Stimulated activated CD8-positive, alpha-beta memory T cell treated with anti-CD3 and anti-CD28 coated beads, Interleukin-2, amount 100 ng/mL, for 48 hours (primary cell): ENCODE results near the gene CDC5L.
"Not testable (repeated sequence)": the region's sequence is repeated elsewhere in the genome, so short reads cannot be mapped to it uniquely, and the experiment has no call there.

ENCODE experiments used
- DNase-seq, 2 donors: peaks; one replicate each; pipeline ENCODE4 v3.0.0-alpha.2; 2020; ENCODE audit warnings: low read depth in 2 of 2

The CDC5L gene

DNA sequence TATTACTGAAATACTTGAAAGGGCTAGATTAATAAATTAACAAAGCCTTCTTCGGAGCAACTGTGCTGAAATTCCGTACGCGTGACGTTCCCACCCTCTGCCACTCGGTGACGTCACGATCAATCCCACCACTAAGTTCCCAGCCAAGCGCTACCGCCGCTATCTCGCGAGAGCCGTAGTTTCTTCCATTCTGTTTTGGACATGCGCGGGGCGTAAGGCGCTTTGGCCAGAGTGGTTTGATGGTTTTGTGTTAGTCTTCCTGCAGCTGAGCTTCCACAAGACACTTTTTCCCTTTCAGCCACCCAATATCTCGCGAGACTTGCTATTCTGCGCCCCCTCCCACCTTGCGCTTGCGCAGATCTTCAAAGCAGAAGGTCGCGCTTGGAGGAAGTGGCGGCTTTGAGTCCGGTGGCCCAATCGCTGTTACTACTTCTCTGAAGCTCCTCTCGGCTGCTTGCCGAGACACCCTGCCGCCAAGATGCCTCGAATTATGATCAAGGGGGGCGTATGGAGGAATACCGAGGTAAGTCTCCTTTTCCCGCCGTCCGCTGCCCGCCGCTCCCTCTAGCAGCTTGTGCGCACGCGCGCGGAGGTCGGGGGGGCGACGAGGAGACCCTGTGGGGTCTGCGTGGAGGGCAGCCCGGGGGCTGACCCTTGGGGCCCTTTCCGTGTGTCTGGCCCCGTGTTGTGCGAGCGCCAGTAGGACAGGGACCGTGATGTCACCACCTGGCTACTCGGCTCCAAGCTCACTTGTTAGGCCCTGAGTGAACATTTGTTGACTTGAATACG lies at the start of gene CDC5L:
TSS of gene CDC5L (plus strand) at position 361 of the 789 bp plus-strand sequence. CDS start at position 479, 118 bp downstream.
- peak; percentile 84 to 88 for DNase-seq

DNA sequence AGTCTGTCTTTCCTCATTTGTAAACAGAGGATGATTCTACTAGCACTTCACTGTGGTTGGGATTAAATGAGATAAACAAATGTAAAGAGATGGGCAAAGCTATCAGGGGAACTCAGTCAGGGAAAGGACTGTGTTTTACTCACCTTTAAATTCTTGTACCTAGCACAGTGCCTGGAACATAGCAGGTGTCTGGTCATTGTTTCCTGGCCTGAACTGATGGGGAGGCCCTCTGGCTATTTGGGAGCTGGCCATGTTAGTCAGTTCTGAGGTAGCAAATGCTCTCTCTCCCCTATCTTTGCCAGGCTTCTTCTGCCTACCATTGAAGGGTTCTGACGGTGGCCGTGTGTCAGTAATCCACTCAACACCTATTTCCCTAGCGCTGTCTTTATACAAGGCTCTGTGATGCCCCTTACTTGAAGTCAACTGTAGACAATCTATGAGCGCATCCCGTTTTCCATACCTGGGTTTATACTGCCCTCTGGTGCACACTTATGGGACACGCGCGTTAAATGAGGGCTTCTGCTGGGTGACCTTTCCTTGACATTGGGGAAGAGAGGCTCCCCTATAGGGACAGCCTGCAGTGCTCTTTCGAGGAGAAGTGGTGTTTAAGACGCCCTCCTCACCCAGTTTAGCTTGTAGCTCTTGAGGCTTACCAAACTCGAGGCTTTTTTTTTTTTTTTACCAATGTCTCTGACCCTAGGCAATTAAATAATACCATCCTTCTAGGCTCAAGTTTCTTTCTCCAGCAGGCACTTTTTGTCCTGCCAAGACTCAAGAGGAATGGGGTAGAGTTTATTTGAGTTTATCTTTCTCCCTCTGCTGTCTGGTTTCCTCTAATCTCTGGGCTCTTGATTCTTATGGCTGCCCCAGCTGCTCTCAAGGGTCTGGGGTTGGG lies 49.0 kb upstream of the CDC5L start:
- DNase-seq, result peak; percentile 36 to 51

GRCh38 chr6:44339301-44339700 lies 48.2 kb upstream of the CDC5L start:
- no peak for DNase-seq

GRCh38 chr6:44339763-44340625 lies 47.5 kb upstream of the CDC5L start:
- DNase-seq, result no peak

GRCh38 chr6:44341095-44341890 lies 46.2 kb upstream of the CDC5L start:
- DNase-seq, result no peak

DNA sequence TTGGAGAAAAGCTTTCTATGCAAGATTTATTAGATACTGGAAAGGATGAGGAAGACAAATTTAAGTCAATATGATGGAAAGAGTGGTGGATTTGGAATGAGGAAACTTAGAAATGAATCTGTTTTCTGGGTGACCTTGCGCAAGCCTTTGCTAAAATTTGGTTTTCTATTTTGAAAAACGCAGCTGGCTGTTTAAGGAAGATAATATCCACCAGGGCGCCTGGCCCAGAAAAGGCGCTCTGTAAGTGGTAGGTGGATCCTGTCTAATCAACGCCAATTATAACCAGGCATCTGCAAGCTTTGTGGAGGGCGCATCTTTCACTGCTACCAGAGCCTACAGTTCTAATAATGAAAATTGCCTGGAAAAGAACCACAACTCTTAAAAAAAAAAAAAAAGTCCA lies 45.5 kb upstream of the CDC5L start:
- DNase-seq, result no peak

DNA sequence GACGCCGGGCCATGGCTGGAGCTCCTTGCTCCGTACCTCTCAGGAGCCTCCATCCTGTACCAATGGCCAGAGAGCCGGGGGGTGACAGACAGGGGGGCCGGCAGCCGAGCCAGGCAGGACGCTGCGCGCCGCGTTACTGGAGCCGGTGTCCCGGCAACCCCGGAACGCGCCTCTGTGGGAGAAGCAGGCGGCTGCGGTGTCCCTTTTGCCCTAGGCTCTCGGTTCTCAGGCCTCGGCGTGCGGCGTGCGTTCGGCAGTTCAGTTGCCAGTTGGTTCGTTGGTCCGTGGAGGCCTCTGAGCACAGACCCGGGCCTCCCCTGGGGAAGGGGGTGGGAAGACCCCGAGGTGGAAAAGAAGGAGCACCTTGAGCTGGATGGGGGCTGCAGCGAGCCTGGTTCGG lies 45.0 kb upstream of the CDC5L start, which contains the start of gene SPATS1:
TSS of gene SPATS1 (plus strand) at position 162 of the 400 bp plus-strand sequence. CDS start 446 bp downstream, outside the sequence.
- DNase-seq, result no peak

DNA sequence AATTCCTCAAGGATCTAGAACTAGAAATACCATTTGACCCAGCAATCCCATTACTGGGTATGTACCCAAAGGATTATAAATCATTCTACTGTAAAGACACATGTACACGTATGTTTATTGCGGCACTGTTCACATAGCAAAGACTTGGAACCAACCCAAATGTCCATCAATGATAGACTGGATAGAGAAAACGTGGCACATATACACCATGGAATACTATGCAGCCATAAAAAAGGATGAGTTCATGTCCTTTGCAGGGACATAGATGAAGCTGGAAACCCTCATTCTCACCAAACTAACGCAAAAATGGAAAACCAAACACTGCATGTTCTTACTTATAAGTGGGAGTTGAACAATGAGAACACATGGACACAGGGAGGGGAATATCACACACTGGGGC lies 40.7 kb upstream of the CDC5L start:
- DNase-seq, result not testable (repeated sequence)

DNA sequence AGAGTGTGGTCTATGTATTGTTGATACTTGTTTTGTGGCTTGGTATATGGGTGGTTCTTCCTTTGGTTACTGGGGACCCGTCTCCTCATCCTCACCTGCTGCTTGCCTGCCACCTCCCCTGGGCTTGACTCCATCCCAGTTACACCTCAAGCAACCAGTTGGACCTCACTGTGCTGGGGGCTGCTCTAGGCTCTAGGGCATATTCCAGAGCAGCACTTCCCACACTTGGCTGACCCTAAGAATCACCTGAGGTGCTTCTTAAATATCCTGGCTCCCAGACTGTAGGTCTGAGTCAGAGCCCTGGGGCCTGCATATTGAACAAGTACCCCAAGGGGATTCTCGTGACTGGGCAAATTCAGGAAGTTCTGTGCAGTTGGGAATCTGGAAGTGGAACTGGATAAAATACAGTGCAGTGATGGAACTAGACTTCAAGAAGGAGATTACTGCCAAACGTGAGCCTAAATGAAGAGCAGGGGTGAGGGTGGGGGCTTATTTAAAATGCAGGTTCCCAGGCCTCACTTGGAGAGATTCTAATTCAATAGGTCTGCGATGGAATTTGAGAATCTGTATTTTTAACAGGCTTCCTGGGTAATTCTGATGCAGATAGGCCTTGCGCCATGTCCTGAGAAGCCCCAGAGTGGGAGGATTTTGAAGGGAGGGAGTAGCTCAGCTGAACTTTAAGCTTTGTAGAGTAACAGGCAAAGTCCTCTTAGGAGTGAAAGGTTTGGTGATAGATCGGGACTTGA lies 37.4 kb upstream of the CDC5L start:
- no peak for DNase-seq

DNA sequence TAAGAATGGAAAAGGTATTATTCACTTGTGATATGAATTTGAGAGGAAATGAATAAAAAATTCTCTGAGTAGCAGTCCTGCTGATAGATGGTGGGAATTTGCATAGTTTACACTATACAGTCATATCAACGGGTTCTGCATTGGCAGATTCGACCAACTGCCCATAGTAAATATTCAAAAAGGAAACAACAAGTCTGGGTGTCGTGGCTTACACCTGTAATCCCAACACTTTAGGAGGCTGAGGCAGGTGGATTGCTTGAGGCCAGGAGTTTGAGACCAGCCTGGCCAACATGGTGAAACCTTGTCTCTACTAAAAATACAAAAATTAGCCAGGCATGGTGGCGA lies 36.9 kb upstream of the CDC5L start:
- DNase-seq, result not testable (repeated sequence)

DNA sequence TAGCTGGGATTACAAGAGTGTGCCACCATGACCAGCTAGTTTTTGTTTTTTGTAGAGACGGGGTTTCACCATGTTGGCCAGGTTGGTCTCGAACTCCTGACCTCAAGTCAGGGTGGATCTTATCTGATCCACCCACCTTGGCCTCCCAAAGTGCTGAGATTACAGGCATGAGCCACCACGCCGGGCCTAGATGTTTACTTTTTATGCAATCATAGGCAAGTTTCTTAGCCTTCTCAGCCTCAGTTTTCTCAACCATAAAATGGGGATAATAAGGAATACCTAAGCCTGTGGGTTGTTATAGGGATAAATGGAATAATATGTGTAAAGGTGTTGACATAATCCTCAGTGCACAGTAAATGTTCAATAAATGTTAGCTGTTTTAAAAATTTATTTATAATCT lies 35.2 kb upstream of the CDC5L start:
- DNase-seq, result no peak

DNA sequence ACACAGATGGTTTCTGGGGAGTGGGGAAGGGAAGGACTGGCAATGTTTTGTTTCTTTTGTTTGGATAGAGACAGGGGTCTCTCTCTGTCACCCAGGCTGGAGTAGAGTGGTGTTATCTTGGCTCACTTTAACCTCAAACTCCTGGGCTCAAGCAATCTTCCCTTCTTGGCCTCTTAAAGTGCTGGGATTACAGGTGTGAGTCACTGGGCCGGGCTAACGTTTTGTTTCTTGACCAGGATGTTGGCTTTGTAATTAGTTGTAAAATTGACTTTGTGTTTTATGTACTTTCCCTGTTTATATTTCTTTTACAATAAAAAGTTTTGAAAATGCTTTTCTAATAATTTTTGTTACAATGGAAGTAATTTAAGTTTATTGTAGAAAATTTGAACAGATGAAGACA lies 34.2 kb upstream of the CDC5L start:
- no peak for DNase-seq

DNA sequence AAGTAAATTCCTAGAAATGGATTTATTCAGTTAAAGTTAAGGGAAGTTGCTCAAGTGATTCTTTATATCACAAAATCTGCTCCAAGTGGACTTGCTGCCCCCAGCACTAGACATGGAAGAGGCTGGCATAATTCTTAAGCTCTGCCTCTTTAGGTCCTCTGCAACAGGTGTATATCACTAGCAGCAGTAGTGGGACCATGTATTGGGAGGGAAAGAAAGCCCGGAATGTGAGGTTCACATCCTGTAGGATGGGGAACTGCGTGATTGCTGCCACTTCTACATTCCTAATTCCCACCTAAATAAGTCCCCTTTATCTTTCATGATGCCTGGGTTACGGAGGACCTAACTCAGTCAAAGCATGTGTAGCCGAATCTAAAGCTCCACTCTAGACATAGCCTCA lies 31.9 kb upstream of the CDC5L start:
- DNase-seq, result no peak

- DNase-seq, result no peak
Measured at GRCh38 chr6:44356487-44356886, 31.0 kb upstream of the CDC5L start.

DNA sequence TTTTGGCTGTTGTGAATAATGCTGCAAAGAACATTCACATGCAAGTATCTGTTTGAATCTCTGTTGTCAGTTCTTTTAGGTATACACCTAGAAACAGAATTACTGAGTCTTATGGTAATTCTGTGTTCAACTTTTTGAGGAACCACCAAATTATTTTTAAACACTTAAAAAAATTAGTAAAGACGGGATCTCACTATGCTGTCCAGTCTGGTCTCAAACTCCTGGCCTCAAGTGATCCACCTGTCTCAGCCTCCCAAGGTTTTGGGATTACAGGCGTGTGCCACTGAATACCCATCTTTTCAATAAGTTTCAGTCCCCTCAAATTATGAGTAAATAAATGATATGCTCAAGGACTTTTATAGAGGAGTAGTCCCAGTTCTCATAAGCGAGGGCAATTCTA lies 27.5 kb upstream of the CDC5L start:
- DNase-seq, result no peak

GRCh38 chr6:44361947-44362346 lies 25.6 kb upstream of the CDC5L start:
- no peak for DNase-seq

DNA sequence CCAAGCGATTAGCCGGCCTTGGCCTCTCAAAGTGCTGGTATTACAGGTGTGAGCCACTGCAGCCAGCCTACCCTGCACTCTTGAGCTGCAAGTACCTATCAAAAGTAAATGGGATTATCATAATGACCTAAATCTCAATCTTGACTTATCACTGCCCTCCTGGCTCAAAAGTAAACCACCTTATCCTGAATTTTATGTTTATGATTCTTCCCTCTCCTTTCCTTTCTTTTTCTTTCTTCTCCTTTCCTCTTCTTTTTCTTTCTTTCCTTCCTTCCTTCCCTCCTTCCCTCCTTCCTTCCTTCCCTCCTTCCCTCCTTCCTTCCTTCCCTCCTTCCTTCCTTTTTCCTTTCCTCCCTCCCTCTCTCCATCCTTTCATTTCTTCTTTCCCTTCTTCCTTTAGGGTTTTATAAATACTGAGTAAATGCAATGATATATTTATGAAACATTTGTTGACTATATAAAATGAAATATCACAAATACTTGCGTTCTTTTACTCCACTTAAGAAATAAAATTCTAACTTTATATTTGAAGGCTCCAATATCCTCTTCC lies 24.1 kb upstream of the CDC5L start:
- DNase-seq, result no peak

DNA sequence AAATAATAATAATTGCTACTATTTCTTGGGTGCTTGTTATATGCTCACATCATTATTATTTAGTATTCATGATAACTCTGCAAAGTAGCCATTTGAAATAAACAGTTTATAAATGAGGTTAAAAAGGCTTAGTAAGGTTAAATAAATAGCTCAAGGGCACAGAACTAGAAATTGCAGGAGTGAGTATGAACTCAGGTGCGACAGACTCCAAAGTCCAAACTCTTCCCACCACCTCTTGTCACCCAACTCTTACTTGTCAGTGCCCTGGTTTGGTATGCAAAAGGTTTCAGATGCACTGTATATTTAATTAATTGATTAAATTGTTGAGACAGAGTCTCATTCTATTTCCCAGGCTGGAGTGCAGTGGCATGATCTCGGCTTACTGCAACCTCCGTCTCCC lies 20.7 kb upstream of the CDC5L start:
- no peak for DNase-seq

DNA sequence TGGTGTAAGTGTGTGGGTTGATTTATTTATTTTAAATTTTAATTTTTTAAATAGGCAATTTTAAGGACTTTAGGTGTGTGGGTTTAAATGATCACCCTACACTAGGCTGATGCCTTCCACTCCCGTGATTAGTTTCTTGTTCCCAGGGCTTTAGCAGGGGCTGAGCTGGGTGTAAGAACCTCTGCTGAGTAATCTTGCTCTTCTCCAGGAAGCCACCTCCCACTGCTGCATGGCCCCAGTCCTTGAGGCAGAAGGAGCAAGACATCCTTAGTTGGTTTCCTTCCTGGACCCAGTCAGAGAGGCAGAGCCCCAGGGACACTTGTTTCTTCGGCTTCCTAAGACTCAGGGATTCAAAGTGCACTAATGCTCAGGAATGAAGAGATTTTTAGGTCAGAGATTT lies 19.8 kb upstream of the CDC5L start:
- DNase-seq, result no peak

DNA sequence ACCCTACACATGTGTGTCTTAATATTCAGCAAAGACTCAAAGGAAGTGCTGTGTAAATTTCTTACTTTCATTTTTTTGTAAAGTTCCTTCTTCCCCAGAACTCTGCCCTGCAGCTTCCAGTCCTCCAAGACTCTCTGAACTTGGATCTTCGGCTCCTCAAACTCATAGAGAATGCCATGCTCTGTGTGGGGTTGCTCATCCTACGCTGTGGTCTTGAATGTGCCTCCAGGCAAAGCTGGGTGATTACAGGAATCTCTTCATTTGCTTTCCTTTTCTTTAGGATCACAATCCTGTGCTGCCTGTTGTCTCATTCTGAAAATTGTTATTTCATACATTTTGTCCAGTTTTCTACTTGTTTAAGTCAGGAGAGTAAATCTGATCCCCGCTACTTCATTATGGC lies 14.5 kb upstream of the CDC5L start:
- DNase-seq, result no peak
